Peyer's patch (tissue), 4 donors: ENCODE measurements around the gene SELENOI.

Source experiments
- CTCF ChIP-seq, 6 experiments: fragments of 450-650 bp in 4 of 6; fragments of 200-600 bp in 2 of 6; sonication (generic) in 1 of 6; IDR thresholded peaks; one replicate each; pipeline ENCODE4 v1.5.1; 2017 to 2019; ENCODE audit warnings: antibody characterized with exemption in 6 of 6, mild to moderate bottlenecking in 3 of 6, moderate library complexity in 1 of 6
- POLR2A ChIP-seq, 2 donors: fragments of 450-650 bp; IDR thresholded peaks; one replicate each; pipeline ENCODE4 v1.5.1; 2017; ENCODE audit warnings: antibody characterized with exemption in 2 of 2, mild to moderate bottlenecking in 2 of 2, moderate library complexity in 2 of 2

- TF ChIP-seq CTCF (IDR thresholded peaks at IDR 0.05) = no peak
- no peak for TF ChIP-seq POLR2A (IDR thresholded peaks at IDR 0.05)
Measured at GRCh38 chr2:26359886-26360473, 14.0 kb downstream of the SELENOI start.
